RWPE1 (cell line): ENCODE data around the gene CUBN.

Experiments
- CTCF ChIA-PET: fragments of 350-600 bp; sonication (Branson Sonifier 250); formaldehyde crosslinking; extraction: SDS; loops from one replicate; lab custom pipeline; 2021; lab: Yijun Ruan, JAX
- POLR2A ChIA-PET: fragments of 400-600 bp; formaldehyde crosslinking; extraction: SDS; loops from one replicate; lab custom pipeline; 2020; ENCODE audit warnings: antibody characterized with exemption; ENCODE audit not compliant: low non-redundant PET; lab: Yijun Ruan, JAX
- DNase-seq: peaks from one replicate; pipeline ENCODE4 v3.0.0; 2012; ENCODE audit warnings: low spot score
- H3K27ac ChIP-seq: fragments of 450-650 bp; 2 replicates; pipeline ENCODE4 v1.5.1; 2017
- CTCF ChIP-seq: fragments of 450-650 bp; conservative IDR thresholded peaks from 2 replicates; pipeline ENCODE4 v1.5.1; 2017; ENCODE audit warnings: low read depth, mild to moderate bottlenecking

Gene CUBN

GRCh38 chr10:17010363-17011145 is 119.1 kb downstream of the CUBN start:
- ChIA-PET CTCF (no interaction called here), POLR2A (no interaction called here)
- H3K27ac ChIP-seq: no peak overlapping the region
- no peak for TF ChIP-seq CTCF
- DNase-seq: no peak

GRCh38 chr10:17009212-17009700 is 120.4 kb downstream of the CUBN start:
- H3K27ac ChIP-seq: no peak overlapping the region
- ChIA-PET POLR2A (no interaction called here), CTCF (no interaction called here)
- no peak for TF ChIP-seq CTCF
- no peak for DNase-seq

- DNase-seq: no peak
- ChIA-PET POLR2A (no interaction called here), CTCF (interaction anchor here (0.6 to 0.7 kb wide), 2 partner anchors 12 to 1105 kb away, joined by 4 read pairs; no protein-coding TSS in a partner anchor)
- TF ChIP-seq CTCF: no peak
- no peak overlapping the region for H3K27ac ChIP-seq
These were observed 122.2 kb downstream of the CUBN start for GRCh38 chr10:17007418-17007770.

GRCh38 chr10:17006631-17007417 is 122.8 kb downstream of the CUBN start:
- no peak for DNase-seq
- ChIA-PET CTCF (interaction anchor here (0.6 kb wide), 1 partner anchor 11 kb away, joined by 4 read pairs; no protein-coding TSS in a partner anchor), POLR2A (no interaction called here)
- TF ChIP-seq CTCF: no peak
- no peak overlapping the region for H3K27ac ChIP-seq

- no peak for TF ChIP-seq CTCF
- no peak overlapping the region for H3K27ac ChIP-seq
- ChIA-PET POLR2A (no interaction called here), CTCF (interaction anchor here (0.7 kb wide), 1 partner anchor 50 kb away, joined by 3 read pairs; no protein-coding TSS in a partner anchor)
- no peak for DNase-seq
These were observed 123.7 kb downstream of the CUBN start for GRCh38 chr10:17005621-17006566.
